ENCODE measurements around the gene OTULIN. TPM values are rescaled to one million over a fixed set of nuclear protein-coding genes. Genes with fewer than 3 reads are reported as not detected.

The OTULIN gene
- total and polyA plus RNA-seq, 2 experiments from 2014 or later, result 12.8 to 24.4 TPM

GRCh38 chr5:14665101-14665822 lies 744 bp downstream of the OTULIN start:
- peak overlapping the region; percentile 90 for H2AFZ ChIP-seq
- peaks cover 39% of the 10 kb centered on the region for H3K4me1 ChIP-seq (ENCODE audit: insufficient read depth)
- TF ChIP-seq EZH2 (IDR thresholded peaks at IDR 0.05; ENCODE audit: insufficient read depth, poor library complexity, severe bottlenecking), result no peak
- no peak for TF ChIP-seq EZH2phosphoT487 (IDR thresholded peaks at IDR 0.05; ENCODE audit: insufficient read depth, low read depth)
- peak overlapping the region; percentile 91 for H3K4me2 ChIP-seq (ENCODE audit: unreplicated experiment)
- no peaks in the 10 kb centered on the region for H3K9me2 ChIP-seq (ENCODE audit: insufficient read depth)
- H3K4me3 ChIP-seq, result peak overlapping the region; percentile 82
- no peaks in the 10 kb centered on the region; the same call in 1 of the 2 replicates for H4K20me1 ChIP-seq (ENCODE audit: insufficient read depth)
- peaks cover 71% of the 10 kb centered on the region for H3K79me2 ChIP-seq (ENCODE audit: insufficient read depth)
- peak overlapping the region; percentile 80 for H3K9ac ChIP-seq
- DNase-seq, result peak; percentile 59
- peaks cover 23% of the 10 kb centered on the region for H3F3A ChIP-seq (ENCODE audit: insufficient read depth)
- no peaks in the 10 kb centered on the region for H3K9me3 ChIP-seq (ENCODE audit: low read depth)
- H3K36me3 ChIP-seq (ENCODE audit: low read depth), result no peaks in the 10 kb centered on the region; the same call in 1 of the 2 replicates
- H3K27ac ChIP-seq, result peak overlapping the region; percentile 75
- 2% methylated on average over 20 to 21 of the region's 21 CpGs for WGBS, 2 experiments (ENCODE audit: low coverage in 1 of 2, low lambda C conversion rate in 2 of 2, missing lambda C conversion rate in 2 of 2)
- in situ Hi-C loops (cut with MboI), result no loop called here
- no peaks in the 10 kb centered on the region for H3K27me3 ChIP-seq (replicated peaks; ENCODE audit: insufficient read depth)

GRCh38 chr5:14665949-14666348 lies 1.4 kb downstream of the OTULIN start:
- H3K9me2 ChIP-seq (ENCODE audit: insufficient read depth), result no peaks in the 10 kb centered on the region
- H3K27ac ChIP-seq, result 0 out of 2 replicates have a peak overlapping the region, but pooled peaks have one; percentile 75
- no peaks in the 10 kb centered on the region; the same call in 1 of the 2 replicates for H3K36me3 ChIP-seq (ENCODE audit: low read depth)
- peak overlapping the region; percentile 82 for H3K4me3 ChIP-seq
- peaks cover 3% of the 10 kb centered on the region; the same call in 1 of the 2 replicates for H4K20me1 ChIP-seq (ENCODE audit: insufficient read depth)
- TF ChIP-seq EZH2 (IDR thresholded peaks at IDR 0.05; ENCODE audit: insufficient read depth, poor library complexity, severe bottlenecking) (no peak), EZH2phosphoT487 (IDR thresholded peaks at IDR 0.05; ENCODE audit: insufficient read depth, low read depth) (no peak)
- peaks cover 32% of the 10 kb centered on the region for H3K4me1 ChIP-seq (ENCODE audit: insufficient read depth)
- peak; percentile 85 for DNase-seq
- H3F3A ChIP-seq (ENCODE audit: insufficient read depth), result peaks cover 16% of the 10 kb centered on the region
- 21 to 24% methylated on average over 7 of the region's 7 CpGs for WGBS, 2 experiments (ENCODE audit: low coverage in 1 of 2, low lambda C conversion rate in 2 of 2, missing lambda C conversion rate in 2 of 2)
- H2AFZ ChIP-seq, result no peak overlapping the region
- in situ Hi-C loops (cut with MboI), result no loop called here
- peak overlapping the region; percentile 91 for H3K4me2 ChIP-seq (ENCODE audit: unreplicated experiment)
- H3K27me3 ChIP-seq (replicated peaks; ENCODE audit: insufficient read depth), result no peaks in the 10 kb centered on the region
- peaks cover 78% of the 10 kb centered on the region for H3K79me2 ChIP-seq (ENCODE audit: insufficient read depth)
- no peaks in the 10 kb centered on the region for H3K9me3 ChIP-seq (ENCODE audit: low read depth)
- peak overlapping the region; percentile 80 for H3K9ac ChIP-seq

- H3K4me1 ChIP-seq (ENCODE audit: insufficient read depth), result peaks cover 31% of the 10 kb centered on the region
- H3K79me2 ChIP-seq (ENCODE audit: insufficient read depth), result peaks cover 82% of the 10 kb centered on the region
- DNase-seq, result no peak
- no peaks in the 10 kb centered on the region for H3K27me3 ChIP-seq (replicated peaks; ENCODE audit: insufficient read depth)
- peak overlapping the region; percentile 91 for H3K4me2 ChIP-seq (ENCODE audit: unreplicated experiment)
- no peak overlapping the region for H2AFZ ChIP-seq
- in situ Hi-C loops (cut with MboI), result no loop called here
- H3K9me2 ChIP-seq (ENCODE audit: insufficient read depth), result no peaks in the 10 kb centered on the region
- no peak overlapping the region for H3K27ac ChIP-seq
- WGBS, 2 experiments (ENCODE audit: low coverage in 1 of 2, low lambda C conversion rate in 2 of 2, missing lambda C conversion rate in 2 of 2), result 35 to 43% methylated on average over 2 of the region's 2 CpGs
- TF ChIP-seq EZH2phosphoT487 (IDR thresholded peaks at IDR 0.05; ENCODE audit: insufficient read depth, low read depth) (no peak), EZH2 (IDR thresholded peaks at IDR 0.05; ENCODE audit: insufficient read depth, poor library complexity, severe bottlenecking) (no peak)
- peaks cover 5% of the 10 kb centered on the region; the same call in 1 of the 2 replicates for H4K20me1 ChIP-seq (ENCODE audit: insufficient read depth)
- H3F3A ChIP-seq (ENCODE audit: insufficient read depth), result peaks cover 12% of the 10 kb centered on the region
- H3K4me3 ChIP-seq, result peak overlapping the region; percentile 82
- no peaks in the 10 kb centered on the region; the same call in 1 of the 2 replicates for H3K36me3 ChIP-seq (ENCODE audit: low read depth)
- peak overlapping the region; percentile 80 for H3K9ac ChIP-seq
- H3K9me3 ChIP-seq (ENCODE audit: low read depth), result no peaks in the 10 kb centered on the region
These were observed 1.8 kb downstream of the OTULIN start for GRCh38 chr5:14666357-14666756.

GRCh38 chr5:14667290-14667689 lies 2.8 kb downstream of the OTULIN start:
- Histone ChIP-seq H3K27ac (no peak overlapping the region), H3K27me3 (replicated peaks; ENCODE audit: insufficient read depth) (no peaks in the 10 kb centered on the region), H3K9me2 (ENCODE audit: insufficient read depth) (no peaks in the 10 kb centered on the region), H4K20me1 (ENCODE audit: insufficient read depth) (peaks cover 5% of the 10 kb centered on the region; the same call in 1 of the 2 replicates), H3F3A (ENCODE audit: insufficient read depth) (peaks cover 10% of the 10 kb centered on the region), H3K4me2 (ENCODE audit: unreplicated experiment) (no peak overlapping the region), H3K9ac (no peak overlapping the region), H3K9me3 (ENCODE audit: low read depth) (no peaks in the 10 kb centered on the region), H3K36me3 (ENCODE audit: low read depth) (no peaks in the 10 kb centered on the region; the same call in 1 of the 2 replicates), H3K4me1 (ENCODE audit: insufficient read depth) (peaks cover 33% of the 10 kb centered on the region), H2AFZ (no peak overlapping the region), H3K79me2 (ENCODE audit: insufficient read depth) (peaks cover 89% of the 10 kb centered on the region), H3K4me3 (no peak overlapping the region)
- in situ Hi-C loops (cut with MboI), result no loop called here
- no peak for DNase-seq
- WGBS, 2 experiments (ENCODE audit: low coverage in 1 of 2, low lambda C conversion rate in 2 of 2, missing lambda C conversion rate in 2 of 2), result 96 to 97% methylated on average over 8 of the region's 8 CpGs
- no peak for TF ChIP-seq EZH2 (IDR thresholded peaks at IDR 0.05; ENCODE audit: insufficient read depth, poor library complexity, severe bottlenecking)
- no peak for TF ChIP-seq EZH2phosphoT487 (IDR thresholded peaks at IDR 0.05; ENCODE audit: insufficient read depth, low read depth)

Measured in GM23248 (cell line).